ENCODE results near the gene GPR52. TPM values are rescaled to one million over a fixed set of nuclear protein-coding genes. Genes with fewer than 3 reads are reported as not detected.

GPR52 gene
- total and polyA plus RNA-seq, 2 donors (not counting 3 experiments of a cell fraction or from before 2014, with no cell fraction given), result 0.33 to 2.2 TPM

DNA sequence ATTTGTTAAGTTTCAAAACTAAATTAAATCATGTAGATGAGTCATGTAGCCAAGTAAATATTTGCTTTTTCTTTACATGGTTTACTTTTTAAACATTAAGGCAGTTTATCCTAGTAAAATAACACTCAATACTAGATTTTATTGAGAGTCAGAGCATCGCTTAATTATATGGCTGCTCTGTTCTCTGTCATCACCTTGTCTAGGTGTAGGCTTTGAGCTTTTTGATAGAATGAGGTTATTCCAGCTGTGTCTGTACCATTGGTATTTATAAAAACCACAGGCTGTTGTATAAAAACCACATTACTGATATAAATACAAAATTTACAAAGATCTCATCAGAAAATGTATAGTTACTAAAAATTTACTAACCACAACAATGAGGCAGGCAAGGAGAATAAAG is 42.5 kb upstream of the GPR52 start:
- FAIRE-seq (no peak), DNase-seq (ENCODE audit: low read depth, low spot score) (no peak)
- H3K9me3 ChIP-seq (replicated peaks; ENCODE audit: control insufficient read depth, insufficient read depth, low read length), result no peaks in the 10 kb centered on the region
- no peaks in the 10 kb centered on the region for H3K79me2 ChIP-seq (ENCODE audit: control insufficient read depth, insufficient read depth, low read length)
- no peaks in the 10 kb centered on the region for H3K27me3 ChIP-seq (ENCODE audit: control insufficient read depth in 2 of 2, insufficient read depth in 2 of 2, low read length in 2 of 2)
- no peaks in the 10 kb centered on the region for H3K9me1 ChIP-seq (replicated peaks; ENCODE audit: control insufficient read depth, extremely low read depth, insufficient read depth, low read length)
- ChIA-PET POLR2A (no interaction called here), CTCF (interaction anchor here (1.4 kb wide), 1 partner anchor 12 kb away, joined by 4 read pairs; no protein-coding TSS in a partner anchor)
- TF ChIP-seq, protein P1, sequence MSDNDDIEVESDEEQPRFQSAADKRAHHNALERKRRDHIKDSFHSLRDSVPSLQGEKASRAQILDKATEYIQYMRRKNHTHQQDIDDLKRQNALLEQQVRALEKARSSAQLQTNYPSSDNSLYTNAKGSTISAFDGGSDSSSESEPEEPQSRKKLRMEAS (IDR thresholded peaks at IDR 0.05; ENCODE audit: insufficient read depth, insufficient read length), result no peak
- TF ChIP-seq MYC (IDR thresholded peaks at IDR 0.05; ENCODE audit: low read depth, low read length) (no peak), POLR2A (IDR thresholded peaks at IDR 0.05; ENCODE audit: low read depth, low read length) (no peak), CTCF (IDR thresholded peaks at IDR 0.05; ENCODE audit: extremely low read depth in 1 of 2, insufficient read depth in 1 of 2, low read depth in 1 of 2, low read length in 2 of 2) (no peak), JUN (IDR thresholded peaks at IDR 0.05; ENCODE audit: borderline replicate concordance, insufficient read depth, insufficient read length, low read depth) (no peak), GATA2 (IDR thresholded peaks at IDR 0.05; ENCODE audit: insufficient read depth, insufficient read length, low read depth, low read length) (no peak), FOS (IDR thresholded peaks at IDR 0.05; ENCODE audit: borderline replicate concordance, insufficient read depth, low read length) (no peak), POLR2AphosphoS5 (IDR thresholded peaks at IDR 0.05; ENCODE audit: insufficient read depth, low read depth, low read length) (no peak), EZH2 (IDR thresholded peaks at IDR 0.05; ENCODE audit: borderline replicate concordance, low read depth, low read length, severe bottlenecking) (no peak)
- H3K36me3 ChIP-seq (ENCODE audit: control insufficient read depth in 2 of 2, extremely low read depth in 1 of 2, insufficient read depth in 2 of 2, low read length in 2 of 2), result no peaks in the 10 kb centered on the region
- dilution Hi-C loops (cut with MboI; ENCODE audit: extremely low pct_ligation_motif_present, low sequenced_read_pairs) (no loop called here), intact Hi-C loops (cut with micrococcal nuclease) (no loop called here)
- no peak overlapping the region for H3K4me2 ChIP-seq (ENCODE audit: insufficient read depth, low read length)
- no peak overlapping the region for H2AFZ ChIP-seq (ENCODE audit: low read depth, low read length)
- H3K4me1 ChIP-seq (ENCODE audit: control insufficient read depth, extremely low read depth, insufficient read depth, low read length), result no peaks in the 10 kb centered on the region
- H4K20me1 ChIP-seq (replicated peaks; ENCODE audit: control insufficient read depth, extremely low read depth, insufficient read depth, low read length), result no peaks in the 10 kb centered on the region
- no peak overlapping the region for H3K27ac ChIP-seq (ENCODE audit: insufficient read depth, low read depth, low read length)
- no TSS peak for BruUV-seq (replicated peaks)
- no peak overlapping the region for H3K4me3 ChIP-seq (replicated peaks in 1 of 3; ENCODE audit: insufficient read depth in 1 of 3, low read depth in 1 of 3, low read length in 3 of 3)
- H3K9ac ChIP-seq (replicated peaks; ENCODE audit: extremely low read depth, insufficient read depth, low read length), result no peak overlapping the region

Measured in endothelial cell of umbilical vein (primary cell).